ENCODE measurements around the gene STT3B.

DNA sequence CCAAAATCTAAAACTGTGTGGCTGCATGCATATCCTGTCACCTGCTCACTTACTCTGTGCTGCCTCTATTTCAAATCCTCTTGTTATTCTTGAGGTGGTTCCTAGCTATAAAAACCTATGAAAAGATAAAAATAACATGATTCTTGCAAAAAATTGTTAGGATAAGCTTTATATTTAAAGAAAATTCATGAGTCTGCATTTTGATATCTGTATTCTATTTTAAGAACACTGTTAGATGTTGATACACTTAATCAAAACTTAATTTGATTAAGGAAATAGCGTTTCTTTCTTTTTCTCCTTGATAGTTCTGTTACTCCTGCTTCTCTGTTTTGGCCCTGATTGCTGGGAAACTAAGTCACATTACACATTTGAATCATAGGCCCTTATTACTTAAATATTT is 22.5 kb downstream of the STT3B start:
- TF ChIP-seq, protein P1, sequence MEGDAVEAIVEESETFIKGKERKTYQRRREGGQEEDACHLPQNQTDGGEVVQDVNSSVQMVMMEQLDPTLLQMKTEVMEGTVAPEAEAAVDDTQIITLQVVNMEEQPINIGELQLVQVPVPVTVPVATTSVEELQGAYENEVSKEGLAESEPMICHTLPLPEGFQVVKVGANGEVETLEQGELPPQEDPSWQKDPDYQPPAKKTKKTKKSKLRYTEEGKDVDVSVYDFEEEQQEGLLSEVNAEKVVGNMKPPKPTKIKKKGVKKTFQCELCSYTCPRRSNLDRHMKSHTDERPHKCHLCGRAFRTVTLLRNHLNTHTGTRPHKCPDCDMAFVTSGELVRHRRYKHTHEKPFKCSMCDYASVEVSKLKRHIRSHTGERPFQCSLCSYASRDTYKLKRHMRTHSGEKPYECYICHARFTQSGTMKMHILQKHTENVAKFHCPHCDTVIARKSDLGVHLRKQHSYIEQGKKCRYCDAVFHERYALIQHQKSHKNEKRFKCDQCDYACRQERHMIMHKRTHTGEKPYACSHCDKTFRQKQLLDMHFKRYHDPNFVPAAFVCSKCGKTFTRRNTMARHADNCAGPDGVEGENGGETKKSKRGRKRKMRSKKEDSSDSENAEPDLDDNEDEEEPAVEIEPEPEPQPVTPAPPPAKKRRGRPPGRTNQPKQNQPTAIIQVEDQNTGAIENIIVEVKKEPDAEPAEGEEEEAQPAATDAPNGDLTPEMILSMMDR (IDR thresholded peaks at IDR 0.05) = no peak
- TF ChIP-seq TCF7L2 (IDR thresholded peaks at IDR 0.05; ENCODE audit: low read depth, low read length) = no peak
- TF ChIP-seq, protein P2, sequence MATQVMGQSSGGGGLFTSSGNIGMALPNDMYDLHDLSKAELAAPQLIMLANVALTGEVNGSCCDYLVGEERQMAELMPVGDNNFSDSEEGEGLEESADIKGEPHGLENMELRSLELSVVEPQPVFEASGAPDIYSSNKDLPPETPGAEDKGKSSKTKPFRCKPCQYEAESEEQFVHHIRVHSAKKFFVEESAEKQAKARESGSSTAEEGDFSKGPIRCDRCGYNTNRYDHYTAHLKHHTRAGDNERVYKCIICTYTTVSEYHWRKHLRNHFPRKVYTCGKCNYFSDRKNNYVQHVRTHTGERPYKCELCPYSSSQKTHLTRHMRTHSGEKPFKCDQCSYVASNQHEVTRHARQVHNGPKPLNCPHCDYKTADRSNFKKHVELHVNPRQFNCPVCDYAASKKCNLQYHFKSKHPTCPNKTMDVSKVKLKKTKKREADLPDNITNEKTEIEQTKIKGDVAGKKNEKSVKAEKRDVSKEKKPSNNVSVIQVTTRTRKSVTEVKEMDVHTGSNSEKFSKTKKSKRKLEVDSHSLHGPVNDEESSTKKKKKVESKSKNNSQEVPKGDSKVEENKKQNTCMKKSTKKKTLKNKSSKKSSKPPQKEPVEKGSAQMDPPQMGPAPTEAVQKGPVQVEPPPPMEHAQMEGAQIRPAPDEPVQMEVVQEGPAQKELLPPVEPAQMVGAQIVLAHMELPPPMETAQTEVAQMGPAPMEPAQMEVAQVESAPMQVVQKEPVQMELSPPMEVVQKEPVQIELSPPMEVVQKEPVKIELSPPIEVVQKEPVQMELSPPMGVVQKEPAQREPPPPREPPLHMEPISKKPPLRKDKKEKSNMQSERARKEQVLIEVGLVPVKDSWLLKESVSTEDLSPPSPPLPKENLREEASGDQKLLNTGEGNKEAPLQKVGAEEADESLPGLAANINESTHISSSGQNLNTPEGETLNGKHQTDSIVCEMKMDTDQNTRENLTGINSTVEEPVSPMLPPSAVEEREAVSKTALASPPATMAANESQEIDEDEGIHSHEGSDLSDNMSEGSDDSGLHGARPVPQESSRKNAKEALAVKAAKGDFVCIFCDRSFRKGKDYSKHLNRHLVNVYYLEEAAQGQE (IDR thresholded peaks at IDR 0.05; ENCODE audit: insufficient read depth in 1 of 2, low read depth in 2 of 2, low read length in 1 of 2) = no peak

All from Panc1 (cell line).